ENCODE measurements around the gene ALG12. TPM values are rescaled to one million over a fixed set of nuclear protein-coding genes. Genes with fewer than 3 reads are reported as not detected.

The ALG12 gene
- polyA plus RNA-seq, 1 of the 3 experiments (the other 2 are of a cell fraction) = 9.9 TPM

GRCh38 chr22:49867303-49868265 is 50.7 kb downstream of the ALG12 start:
- ChIA-PET CTCF (interaction anchor here (1.2 kb wide), 1 partner anchor 63 kb away, joined by 3 read pairs; no protein-coding TSS in a partner anchor), POLR2A (no interaction called here)
- no peak overlapping the region for H3K4me2 ChIP-seq
- no peaks in the 10 kb centered on the region for H3K4me1 ChIP-seq (ENCODE audit: control insufficient read depth in 1 of 2, insufficient read depth in 2 of 2, low read depth in 1 of 2, low read length in 1 of 2)
- no peaks in the 10 kb centered on the region for H3K9me2 ChIP-seq
- no peak overlapping the region for H2AFZ ChIP-seq (ENCODE audit: low read depth)
- DNase-seq = no peak
- H3K9ac ChIP-seq = no peak overlapping the region
- no peaks in the 10 kb centered on the region for H3F3A ChIP-seq (replicated peaks; ENCODE audit: insufficient read depth)
- H4K20me1 ChIP-seq (ENCODE audit: insufficient read depth) = peaks cover 44% of the 10 kb centered on the region
- no peak overlapping the region for H3K27ac ChIP-seq (ENCODE audit: low read depth in 2 of 2, low read length in 1 of 2)
- peaks cover 0 to 22% of the 10 kb centered on the region in 2 experiments for H3K36me3 ChIP-seq (replicated peaks in 1 of 2; ENCODE audit: control insufficient read depth in 1 of 2, insufficient read depth in 2 of 2, low read length in 1 of 2)
- H3K4me3 ChIP-seq (ENCODE audit: low read depth in 2 of 2, low read length in 1 of 2) = no peak overlapping the region
- no peak for TF ChIP-seq JUND (IDR thresholded peaks at IDR 0.05)
- no peak for TF ChIP-seq IRF3 (IDR thresholded peaks at IDR 0.05; ENCODE audit: low read depth, low read length)
- H3K27me3 ChIP-seq (ENCODE audit: insufficient read depth) = no peaks in the 10 kb centered on the region
- 96% methylated on average over 17 of the region's 18 CpGs for WGBS (ENCODE audit: low lambda C conversion rate)
- H3K79me2 ChIP-seq (ENCODE audit: insufficient read depth) = peaks cover 100% of the 10 kb centered on the region
- peaks cover 3% of the 10 kb centered on the region; the same call in 1 of the 2 replicates for H3K9me3 ChIP-seq

GRCh38 chr22:49866646-49867045 is 51.6 kb downstream of the ALG12 start:
- Histone ChIP-seq H2AFZ (ENCODE audit: low read depth) (no peak overlapping the region), H3K36me3 (replicated peaks in 1 of 2; ENCODE audit: control insufficient read depth in 1 of 2, insufficient read depth in 2 of 2, low read length in 1 of 2) (peaks cover 0 to 22% of the 10 kb centered on the region in 2 experiments), H3K4me1 (ENCODE audit: control insufficient read depth in 1 of 2, insufficient read depth in 2 of 2, low read depth in 1 of 2, low read length in 1 of 2) (peaks cover 0 to 2% of the 10 kb centered on the region in 2 experiments; a peak in 1 of 4 replicates), H3F3A (replicated peaks; ENCODE audit: insufficient read depth) (no peaks in the 10 kb centered on the region), H3K27ac (ENCODE audit: low read depth in 2 of 2, low read length in 1 of 2) (no peak overlapping the region), H3K4me2 (no peak overlapping the region), H4K20me1 (ENCODE audit: insufficient read depth) (peaks cover 43% of the 10 kb centered on the region), H3K4me3 (ENCODE audit: low read depth in 2 of 2, low read length in 1 of 2) (no peak overlapping the region), H3K79me2 (ENCODE audit: insufficient read depth) (peaks cover 100% of the 10 kb centered on the region), H3K9me3 (peaks cover 3% of the 10 kb centered on the region; the same call in 1 of the 2 replicates), H3K27me3 (ENCODE audit: insufficient read depth) (no peaks in the 10 kb centered on the region), H3K9ac (no peak overlapping the region), H3K9me2 (no peaks in the 10 kb centered on the region)
- TF ChIP-seq CHD2 (IDR thresholded peaks at IDR 0.05; ENCODE audit: low read length, partially characterized antibody) (no peak), TEAD4 (IDR thresholded peaks at IDR 0.05; ENCODE audit: borderline replicate concordance, insufficient read depth) (no peak), MAX (IDR thresholded peaks at IDR 0.05; ENCODE audit: low read depth) (no peak), RAD21 (IDR thresholded peaks at IDR 0.05; ENCODE audit: low read length) (no peak), REST (IDR thresholded peaks at IDR 0.05; ENCODE audit: low read depth, low read length) (no peak), EZH2phosphoT487 (IDR thresholded peaks at IDR 0.05; ENCODE audit: borderline replicate concordance, low read depth) (no peak), NRF1 (IDR thresholded peaks at IDR 0.05; ENCODE audit: low read depth, low read length) (no peak), IRF3 (IDR thresholded peaks at IDR 0.05; ENCODE audit: low read depth, low read length) (no peak), TAF1 (IDR thresholded peaks at IDR 0.05; ENCODE audit: borderline replicate concordance, low read depth, low read length) (no peak), FOXM1 (IDR thresholded peaks at IDR 0.05; ENCODE audit: low read depth) (no peak), YY1 (IDR thresholded peaks at IDR 0.05; ENCODE audit: low read depth) (no peak), FOSL2 (IDR thresholded peaks at IDR 0.05; ENCODE audit: borderline replicate concordance, low read depth) (no peak), TCF12 (IDR thresholded peaks at IDR 0.05) (no peak), ZBTB33 (IDR thresholded peaks at IDR 0.05; ENCODE audit: borderline replicate concordance, low read depth) (no peak)
- 94% methylated on average over 8 of the region's 8 CpGs for WGBS (ENCODE audit: low lambda C conversion rate)
- ChIA-PET POLR2A (no interaction called here), CTCF (no interaction called here)
- DNase-seq = no peak
